ENCODE results near the gene LRRC31.
A peak's percentile ranks its signal among the peaks of the same experiment; 100 is the strongest.

LRRC31 gene

DNA sequence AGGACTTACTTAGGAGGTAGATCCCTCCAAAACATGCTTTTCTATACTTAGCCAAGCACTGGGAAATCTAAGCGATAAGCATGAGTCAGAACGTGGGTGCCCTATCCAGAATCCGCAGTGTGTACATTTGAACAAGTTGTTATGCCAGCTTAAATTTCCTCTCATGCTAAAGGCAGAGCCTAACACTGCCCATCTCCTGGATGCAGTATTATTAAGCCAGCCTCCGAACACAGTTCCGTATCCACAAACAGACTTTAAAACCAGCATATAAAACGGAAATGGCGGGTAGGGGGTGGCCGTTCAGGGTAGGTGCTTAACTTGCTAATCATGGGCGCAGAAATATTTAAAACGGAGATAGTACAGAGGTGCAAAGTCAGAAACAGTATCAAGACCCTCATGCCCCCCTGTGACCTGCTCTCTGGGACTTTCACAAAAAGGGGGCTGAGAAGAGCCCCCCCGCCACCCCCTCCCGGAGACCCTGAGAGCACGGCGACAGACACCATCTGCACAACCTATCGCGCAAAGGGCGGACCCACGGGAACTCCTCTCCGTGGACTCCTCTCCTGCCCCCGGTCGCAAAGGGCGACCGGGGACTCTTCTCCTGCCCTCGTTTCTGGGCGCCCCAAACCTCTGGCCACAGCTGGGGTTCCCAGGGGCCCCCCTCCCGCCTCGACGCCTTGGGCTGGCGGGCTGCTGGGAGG, 58.0 kb downstream of the LRRC31 start:
- Histone ChIP-seq H3K4me2 (peak overlapping the region; percentile 82), H4K20me1 (ENCODE audit: insufficient read depth) (no peaks in the 10 kb centered on the region), H3K4me3 (IDR thresholded peaks at IDR 0.05; ENCODE audit: insufficient read depth, low read depth, low read length) (no peak overlapping the region), H3K27ac (no peak overlapping the region), H3K9ac (0 out of 2 replicates have a peak overlapping the region, but pooled peaks have one; percentile 39), H2AFZ (ENCODE audit: low read depth) (peak overlapping the region; percentile 94), H3K79me2 (ENCODE audit: insufficient read depth, low read depth) (no peaks in the 10 kb centered on the region), H3K4me1 (ENCODE audit: low read depth, poor library complexity, severe bottlenecking) (peaks cover 12% of the 10 kb centered on the region), H3K36me3 (ENCODE audit: insufficient read depth) (no peaks in the 10 kb centered on the region), H3K27me3 (ENCODE audit: insufficient read depth, low read depth) (no peaks in the 10 kb centered on the region)
- TF ChIP-seq, protein P1, sequence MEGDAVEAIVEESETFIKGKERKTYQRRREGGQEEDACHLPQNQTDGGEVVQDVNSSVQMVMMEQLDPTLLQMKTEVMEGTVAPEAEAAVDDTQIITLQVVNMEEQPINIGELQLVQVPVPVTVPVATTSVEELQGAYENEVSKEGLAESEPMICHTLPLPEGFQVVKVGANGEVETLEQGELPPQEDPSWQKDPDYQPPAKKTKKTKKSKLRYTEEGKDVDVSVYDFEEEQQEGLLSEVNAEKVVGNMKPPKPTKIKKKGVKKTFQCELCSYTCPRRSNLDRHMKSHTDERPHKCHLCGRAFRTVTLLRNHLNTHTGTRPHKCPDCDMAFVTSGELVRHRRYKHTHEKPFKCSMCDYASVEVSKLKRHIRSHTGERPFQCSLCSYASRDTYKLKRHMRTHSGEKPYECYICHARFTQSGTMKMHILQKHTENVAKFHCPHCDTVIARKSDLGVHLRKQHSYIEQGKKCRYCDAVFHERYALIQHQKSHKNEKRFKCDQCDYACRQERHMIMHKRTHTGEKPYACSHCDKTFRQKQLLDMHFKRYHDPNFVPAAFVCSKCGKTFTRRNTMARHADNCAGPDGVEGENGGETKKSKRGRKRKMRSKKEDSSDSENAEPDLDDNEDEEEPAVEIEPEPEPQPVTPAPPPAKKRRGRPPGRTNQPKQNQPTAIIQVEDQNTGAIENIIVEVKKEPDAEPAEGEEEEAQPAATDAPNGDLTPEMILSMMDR (conservative IDR thresholded peaks at IDR 0.05; ENCODE audit: low read depth, low read length), result no peak

DNA sequence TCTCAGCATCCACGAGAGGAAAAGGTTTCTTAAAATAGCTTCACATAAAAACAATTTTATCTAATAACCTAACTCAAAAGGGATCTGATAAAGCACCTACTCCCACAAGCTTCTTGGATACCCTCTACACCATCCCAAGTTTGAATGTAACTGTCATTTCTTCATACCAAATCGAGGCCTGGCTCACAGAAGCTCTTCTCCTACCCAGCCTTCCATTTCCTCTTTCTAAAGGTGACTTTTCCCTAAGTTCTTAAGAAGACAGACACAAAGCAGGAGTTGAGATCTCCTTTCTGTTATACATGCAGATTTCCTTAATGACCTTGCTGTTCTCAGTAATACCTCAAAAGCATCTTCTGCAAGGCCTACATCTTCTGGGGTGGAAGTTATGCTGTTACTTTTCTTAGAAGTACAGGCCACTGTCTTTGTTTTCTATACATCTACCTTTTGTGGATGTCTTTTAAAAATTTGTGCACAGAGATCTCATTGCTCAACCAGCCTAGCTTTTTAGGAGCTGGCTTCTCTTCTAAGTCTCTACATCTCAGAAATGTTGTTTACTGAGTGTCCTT, 60.4 kb downstream of the LRRC31 start:
- Histone ChIP-seq H3K27me3 (ENCODE audit: insufficient read depth, low read depth) (no peaks in the 10 kb centered on the region), H4K20me1 (ENCODE audit: insufficient read depth) (no peaks in the 10 kb centered on the region), H3K27ac (no peak overlapping the region), H3K4me1 (ENCODE audit: low read depth, poor library complexity, severe bottlenecking) (peaks cover 12% of the 10 kb centered on the region), H3K79me2 (ENCODE audit: insufficient read depth, low read depth) (no peaks in the 10 kb centered on the region), H3K4me3 (IDR thresholded peaks at IDR 0.05; ENCODE audit: insufficient read depth, low read depth, low read length) (no peak overlapping the region), H3K4me2 (no peak overlapping the region), H3K9ac (no peak overlapping the region), H3K36me3 (ENCODE audit: insufficient read depth) (no peaks in the 10 kb centered on the region), H2AFZ (ENCODE audit: low read depth) (no peak overlapping the region)
- TF ChIP-seq, protein P1 (conservative IDR thresholded peaks at IDR 0.05; ENCODE audit: low read depth, low read length), result no peak

DNA sequence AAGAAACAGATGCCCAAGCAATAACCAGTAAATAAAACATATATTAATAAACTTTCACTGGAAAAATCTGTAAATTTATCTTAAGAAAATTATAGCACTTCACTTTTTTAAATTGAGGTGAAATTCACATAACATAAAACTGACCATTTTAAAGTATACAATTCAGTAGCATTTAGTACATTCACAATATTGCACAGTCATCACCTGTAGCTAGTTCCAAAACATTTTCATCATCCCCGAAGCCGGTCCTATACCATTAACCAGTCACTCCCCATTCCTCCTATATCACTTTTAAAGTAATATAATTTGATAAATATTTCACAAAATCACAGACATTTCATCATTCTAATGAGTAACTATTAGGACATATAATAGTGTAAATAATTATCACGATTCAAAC, 65.1 kb downstream of the LRRC31 start:
- Histone ChIP-seq H3K36me3 (ENCODE audit: insufficient read depth) (no peaks in the 10 kb centered on the region), H3K9ac (no peak overlapping the region), H3K4me1 (ENCODE audit: low read depth, poor library complexity, severe bottlenecking) (no peaks in the 10 kb centered on the region), H2AFZ (ENCODE audit: low read depth) (no peak overlapping the region), H3K27me3 (ENCODE audit: insufficient read depth, low read depth) (no peaks in the 10 kb centered on the region), H3K4me3 (IDR thresholded peaks at IDR 0.05; ENCODE audit: insufficient read depth, low read depth, low read length) (no peak overlapping the region), H3K4me2 (no peak overlapping the region), H3K27ac (no peak overlapping the region), H4K20me1 (ENCODE audit: insufficient read depth) (no peaks in the 10 kb centered on the region), H3K79me2 (ENCODE audit: insufficient read depth, low read depth) (no peaks in the 10 kb centered on the region)
- TF ChIP-seq, protein P1 (conservative IDR thresholded peaks at IDR 0.05; ENCODE audit: low read depth, low read length), result no peak

DNA sequence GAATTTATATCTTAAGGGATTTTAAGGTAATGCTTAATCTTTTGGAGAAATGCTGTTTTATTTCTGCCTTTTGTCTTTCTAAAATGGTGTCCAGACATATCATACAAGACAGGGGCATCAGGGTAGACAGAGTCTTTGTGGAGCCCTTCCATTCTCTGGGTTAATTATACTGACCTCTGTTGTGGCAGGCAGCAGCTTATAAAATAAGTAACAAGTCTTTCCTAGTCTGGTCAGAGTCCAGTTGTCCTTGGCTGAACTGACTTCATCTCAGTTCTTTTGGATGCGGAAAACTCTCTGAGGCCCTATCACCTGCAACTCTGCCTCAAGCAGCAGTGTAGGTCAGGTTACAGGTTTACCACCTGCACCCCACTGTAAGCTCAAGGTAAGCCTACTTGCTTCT, 77.4 kb downstream of the LRRC31 start:
- H3K9ac ChIP-seq, result no peak overlapping the region
- H3K4me2 ChIP-seq, result no peak overlapping the region
- H3K36me3 ChIP-seq (ENCODE audit: insufficient read depth), result no peaks in the 10 kb centered on the region
- no peak overlapping the region for H2AFZ ChIP-seq (ENCODE audit: low read depth)
- H3K79me2 ChIP-seq (ENCODE audit: insufficient read depth, low read depth), result no peaks in the 10 kb centered on the region
- no peak overlapping the region for H3K4me3 ChIP-seq (IDR thresholded peaks at IDR 0.05; ENCODE audit: insufficient read depth, low read depth, low read length)
- H4K20me1 ChIP-seq (ENCODE audit: insufficient read depth), result no peaks in the 10 kb centered on the region
- no peaks in the 10 kb centered on the region for H3K27me3 ChIP-seq (ENCODE audit: insufficient read depth, low read depth)
- no peak overlapping the region for H3K27ac ChIP-seq
- no peaks in the 10 kb centered on the region for H3K4me1 ChIP-seq (ENCODE audit: low read depth, poor library complexity, severe bottlenecking)
- TF ChIP-seq, protein P1 (conservative IDR thresholded peaks at IDR 0.05; ENCODE audit: low read depth, low read length), result no peak

Measured in KMS-11 (cell line).